ENCODE measurements around the gene MFAP2. TPM values are rescaled to one million over a fixed set of nuclear protein-coding genes. Genes with fewer than 3 reads are reported as not detected.

MFAP2 gene
- total and polyA plus RNA-seq, 2 of the 8 experiments (the other 6 are each of a cell fraction or from before 2014, with no cell fraction given) = 172 to 326 TPM

GRCh38 chr1:17009706-17010105, 29.3 kb upstream of the MFAP2 start:
- H2AFZ ChIP-seq (ENCODE audit: low read length) = no peak overlapping the region
- no peaks in the 10 kb centered on the region; the same call in 1 of the 2 replicates for H3K79me1 ChIP-seq (ENCODE audit: low read depth, low read length)
- no peak overlapping the region for H2BK12ac ChIP-seq (ENCODE audit: low read depth, low read length)
- DNase-seq (ENCODE audit: low read depth in 1 of 2, low spot score in 2 of 2) = no peak
- no peak overlapping the region for H3K9ac ChIP-seq (replicated peaks in 1 of 4; ENCODE audit: extremely low read depth in 1 of 4, low read depth in 3 of 4, low read length in 3 of 4)
- CTCF ChIA-PET (ENCODE audit: partially characterized antibody) = interaction anchor here (0.7 to 2.7 kb wide), 9 partner anchors 10 to 687 kb away, joined by 3 to 11 read pairs (median 4); no protein-coding TSS in a partner anchor
- H3K36me3 ChIP-seq (ENCODE audit: control insufficient read depth in 2 of 4, insufficient read depth in 4 of 4, low read length in 3 of 4) = peaks cover 0 to 5% (median under 1%) of the 10 kb centered on the region in 4 experiments; a peak in 3 of 8 replicates
- peaks cover 0 to 7% of the 10 kb centered on the region in 2 experiments for H4K20me1 ChIP-seq (replicated peaks in 1 of 2; ENCODE audit: control insufficient read depth in 1 of 2, insufficient read depth in 2 of 2, low read length in 2 of 2)
- no peak overlapping the region for H2BK20ac ChIP-seq (ENCODE audit: low read length)
- no peak overlapping the region; a peak in 1 of 4 replicates for H3K4me2 ChIP-seq (ENCODE audit: insufficient read depth in 1 of 2, low read depth in 2 of 2, low read length in 2 of 2)
- no peak for FAIRE-seq
- no peak overlapping the region for H3K14ac ChIP-seq (ENCODE audit: insufficient read length)
- no peak overlapping the region for H2BK5ac ChIP-seq (ENCODE audit: low read depth, low read length)
- H3K4ac ChIP-seq (replicated peaks; ENCODE audit: insufficient read length, low read depth, low read length) = no peak overlapping the region
- H4K5ac ChIP-seq (ENCODE audit: insufficient read length, low read depth, low read length) = no peak overlapping the region
- POLR2A ChIA-PET (ENCODE audit: partially characterized antibody) = interaction anchor here (0.9 to 2.7 kb wide), 7 partner anchors 9 to 31 kb away, joined by 3 to 18 read pairs (median 4); partner anchors contain the start of gene MFAP2
- peaks cover 5% of the 10 kb centered on the region; the same call in 1 of the 2 replicates for H3K23me2 ChIP-seq (ENCODE audit: low read depth, low read length)
- peaks cover 13 to 43% (median 28%) of the 10 kb centered on the region in 4 experiments for H3K4me1 ChIP-seq (replicated peaks in 1 of 4; ENCODE audit: control insufficient read depth in 3 of 4, insufficient read depth in 4 of 4, low read length in 3 of 4)
- no peak overlapping the region; the same call in 1 of the 2 replicates for H4K8ac ChIP-seq (ENCODE audit: extremely low read depth, insufficient read depth, low read length)
- no peak overlapping the region for H2BK15ac ChIP-seq (ENCODE audit: low read length)
- peaks cover 0 to 4% of the 10 kb centered on the region in 2 experiments; a peak in 1 of 4 replicates for H3K79me2 ChIP-seq (ENCODE audit: control insufficient read depth in 1 of 2, insufficient read depth in 2 of 2, low read length in 2 of 2)
- H3K9me3 ChIP-seq (ENCODE audit: insufficient read depth in 2 of 2, low read depth in 1 of 2, low read length in 1 of 2) = no peaks in the 10 kb centered on the region
- no peak overlapping the region for H3K27ac ChIP-seq (ENCODE audit: low read depth, low read length)
- no peak overlapping the region for H2BK120ac ChIP-seq (replicated peaks; ENCODE audit: low read depth, low read length)
- no peak overlapping the region for H4K91ac ChIP-seq (replicated peaks; ENCODE audit: insufficient read length, low read length)
- no peak overlapping the region for H3K4me3 ChIP-seq (ENCODE audit: extremely low read depth in 1 of 4, insufficient read depth in 2 of 4, low read depth in 3 of 4, low read length in 4 of 4)
- 80% methylated on average over 2 of the region's 4 CpGs; no CpG with 5 or more reads in 1 of the 2 experiments for WGBS, 2 experiments (ENCODE audit: extremely low coverage in 1 of 2, insufficient coverage in 1 of 2, insufficient read length in 1 of 2, insufficient replicate concordance in 2 of 2, low coverage in 1 of 2, low lambda C conversion rate in 2 of 2, missing lambda C conversion rate in 1 of 2)
- H3K23ac ChIP-seq (ENCODE audit: insufficient read length) = no peak overlapping the region
- H3K27me3 ChIP-seq (replicated peaks in 1 of 4; ENCODE audit: control insufficient read depth in 3 of 4, extremely low read depth in 1 of 4, insufficient read depth in 3 of 4, low read length in 3 of 4) = no peaks in the 10 kb centered on the region
- no peak overlapping the region for H3K18ac ChIP-seq (ENCODE audit: extremely low read depth, low read length)
- H2AK5ac ChIP-seq (ENCODE audit: low read depth, low read length) = peak overlapping the region; percentile 95; the same call in 1 of the 2 replicates
- H3K56ac ChIP-seq (replicated peaks; ENCODE audit: insufficient read length, low read depth, low read length) = no peak overlapping the region
- TF ChIP-seq BCL11A (IDR thresholded peaks at IDR 0.05; ENCODE audit: low read depth in 2 of 2, low read length in 2 of 2) (no peak), EP300 (IDR thresholded peaks at IDR 0.05; ENCODE audit: borderline replicate concordance in 1 of 2, low read depth in 2 of 2, low read length in 2 of 2) (no peak), ATF2 (IDR thresholded peaks at IDR 0.05; ENCODE audit: low read length) (no peak), CBX5 (IDR thresholded peaks at IDR 0.05; ENCODE audit: low read depth, low read length) (no peak), JUN (IDR thresholded peaks at IDR 0.05; ENCODE audit: low read depth, low read length) (no peak)
